Measurements from ENCODE around the gene UROC1. TPM values are rescaled to one million over a fixed set of nuclear protein-coding genes. Genes with fewer than 3 reads are reported as not detected.

Gene UROC1
- total and polyA plus RNA-seq, 2 of the 13 experiments (the other 11 are each of a cell fraction or from before 2014, with no cell fraction given): 0.71 to 1.3 TPM

GRCh38 chr3:126540342-126540849, 22.8 kb upstream of the UROC1 start (continued):
- no peak for TF ChIP-seq ZNF7 (CRISPR knock-in tag; IDR thresholded peaks at IDR 0.05)
- no peak for TF ChIP-seq MTF1 (CRISPR knock-in tag; IDR thresholded peaks at IDR 0.05)
- no peak for TF ChIP-seq GRHL1 (CRISPR knock-in tag; conservative IDR thresholded peaks at IDR 0.05)
- TF ChIP-seq PBX2 (CRISPR knock-in tag; IDR thresholded peaks at IDR 0.05): no peak
- TF ChIP-seq KLF11 (CRISPR knock-in tag; IDR thresholded peaks at IDR 0.05): no peak
- no peak for TF ChIP-seq ZNF326 (CRISPR knock-in tag; IDR thresholded peaks at IDR 0.05; ENCODE audit: borderline replicate concordance)
- TF ChIP-seq STAT6 (CRISPR knock-in tag; IDR thresholded peaks at IDR 0.05; ENCODE audit: borderline replicate concordance): no peak
